H1 (cell line): ENCODE results near the gene NFATC1. TPM values are rescaled to one million over a fixed set of nuclear protein-coding genes. Genes with fewer than 3 reads are reported as not detected.

Experiments used
- EZH2 ChIP-seq: fragments of 200-600 bp; sonication (generic); IDR thresholded peaks from 2 replicates; pipeline ENCODE4 v1.7.1; 2012; ENCODE audit warnings: low read depth, mild to moderate bottlenecking, moderate library complexity, low read length, inconsistent platforms; ENCODE audit not compliant: severe bottlenecking
- GTF2F1 ChIP-seq: IDR thresholded peaks from 2 replicates; pipeline ENCODE4 v1.6.1; 2012; ENCODE audit warnings: low read depth, low read length, improper control_type of control experiment, borderline replicate concordance
- KDM5A ChIP-seq: fragments of 200-600 bp; IDR thresholded peaks from 2 replicates; pipeline ENCODE4 v1.7.1; 2012; ENCODE audit warnings: mild to moderate bottlenecking, low read length, inconsistent platforms, mixed read lengths
- RXRA ChIP-seq: IDR thresholded peaks from 2 replicates; pipeline ENCODE4 v1.6.1; 2011; ENCODE audit warnings: low read depth, mild to moderate bottlenecking, low read length, moderate library complexity; ENCODE audit not compliant: insufficient read depth
- SP4 ChIP-seq: IDR thresholded peaks from 2 replicates; pipeline ENCODE4 v1.6.1; 2012; ENCODE audit warnings: low read length, inconsistent platforms
- TEAD4 ChIP-seq: IDR thresholded peaks from 2 replicates; pipeline ENCODE4 v1.6.1; 2012; ENCODE audit warnings: low read depth, low read length, inconsistent platforms, mixed read lengths
- polyA plus RNA-seq, 7 experiments: library from polyadenylated mRNA; depleted of rRNA in 3 of 7; stranded (reverse) in 5 of 7; unstranded in 2 of 7; fragments of >200 nt in 5 of 7; fragments of 200-250 nt in 2 of 7; gene quantifications; 1 replicate in 5 of 7; 2 replicates in 1 of 7; 4 replicates in 1 of 7; pipeline versions ENCODE4 v1.2.1 to v1.2.3, GENCODE V29; 2011 to 2013; ENCODE audit warnings: missing spikeins in 2 of 7, mixed read lengths in 2 of 7
- total RNA-seq: library from RNA; stranded (reverse); fragmentation: NEBNext Ultra II Directional; extraction: Animal tissue kit (Norgen Biotek cat#: 25700); gene quantifications from 2 replicates; pipeline ENCODE4 v1.2.1, GENCODE V29; 2021

The NFATC1 gene
- total and polyA plus RNA-seq, 2 of the 8 experiments (the other 6 are each of a cell fraction or from before 2014, with no cell fraction given) = 2.0 to 6.6 TPM

DNA sequence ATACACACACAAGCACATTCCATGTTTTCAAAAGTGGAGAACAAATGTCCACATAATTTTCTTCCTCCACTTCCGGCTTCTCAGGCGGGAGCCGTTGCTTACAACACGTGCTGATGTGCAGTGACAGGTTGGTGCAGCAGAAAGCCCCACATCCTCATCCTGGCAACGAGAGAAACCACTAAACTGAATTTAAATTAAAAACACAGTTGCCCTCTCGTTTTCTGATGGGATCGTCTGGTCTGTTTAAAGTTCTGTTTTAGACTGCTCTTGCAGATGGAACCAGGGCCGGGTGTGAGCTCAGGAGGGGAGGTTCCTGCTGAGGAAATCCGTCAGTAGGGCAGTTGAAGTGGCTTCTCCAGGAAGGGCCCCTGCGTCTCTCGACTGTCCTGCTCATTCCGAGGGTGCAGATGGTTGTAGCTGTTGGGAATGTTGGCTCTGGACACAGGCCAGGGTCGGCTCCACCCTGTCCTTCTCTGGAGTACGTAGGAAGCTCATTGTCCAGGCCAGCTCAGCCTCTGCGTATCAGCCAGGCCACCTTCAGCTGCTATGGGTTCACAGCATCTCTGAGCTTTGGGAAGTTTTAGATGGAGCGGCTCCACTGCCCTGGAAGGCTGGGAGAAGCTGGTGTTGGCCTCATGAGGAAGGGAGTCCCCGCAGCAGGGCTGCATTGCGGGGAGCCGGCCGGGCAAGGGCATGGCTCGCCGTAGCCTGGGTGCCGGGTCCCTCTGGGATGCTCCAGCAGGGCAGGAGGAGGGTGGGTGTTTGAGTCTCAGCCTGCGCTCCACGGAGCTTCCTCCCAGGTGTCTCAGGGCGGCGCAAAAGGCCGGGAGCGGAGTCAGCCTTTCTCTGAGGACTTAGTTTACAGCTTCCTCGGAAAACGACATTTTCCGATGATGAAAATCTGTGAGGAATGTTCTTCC is 58.3 kb downstream of the NFATC1 start (continued):
- TF ChIP-seq SP4 = no peak
- no peak for TF ChIP-seq KDM5A
- no peak for TF ChIP-seq RXRA
- TF ChIP-seq GTF2F1 = no peak
- no peak for TF ChIP-seq TEAD4
- TF ChIP-seq EZH2 = no peak
